GM18511 (cell line): ENCODE measurements around the gene EYA3.
A peak's percentile ranks its signal among the peaks of the same experiment; 100 is the strongest.

ENCODE experiments used
- ATAC-seq: cut with Tn5 transposase; IDR thresholded peaks from one replicate; pipeline ENCODE4 v1.9.1; 2021; ENCODE audit warnings: mild to moderate bottlenecking, moderate library complexity; ENCODE audit not compliant: unreplicated experiment

Gene EYA3, protein sequence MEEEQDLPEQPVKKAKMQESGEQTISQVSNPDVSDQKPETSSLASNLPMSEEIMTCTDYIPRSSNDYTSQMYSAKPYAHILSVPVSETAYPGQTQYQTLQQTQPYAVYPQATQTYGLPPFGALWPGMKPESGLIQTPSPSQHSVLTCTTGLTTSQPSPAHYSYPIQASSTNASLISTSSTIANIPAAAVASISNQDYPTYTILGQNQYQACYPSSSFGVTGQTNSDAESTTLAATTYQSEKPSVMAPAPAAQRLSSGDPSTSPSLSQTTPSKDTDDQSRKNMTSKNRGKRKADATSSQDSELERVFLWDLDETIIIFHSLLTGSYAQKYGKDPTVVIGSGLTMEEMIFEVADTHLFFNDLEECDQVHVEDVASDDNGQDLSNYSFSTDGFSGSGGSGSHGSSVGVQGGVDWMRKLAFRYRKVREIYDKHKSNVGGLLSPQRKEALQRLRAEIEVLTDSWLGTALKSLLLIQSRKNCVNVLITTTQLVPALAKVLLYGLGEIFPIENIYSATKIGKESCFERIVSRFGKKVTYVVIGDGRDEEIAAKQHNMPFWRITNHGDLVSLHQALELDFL

DNA sequence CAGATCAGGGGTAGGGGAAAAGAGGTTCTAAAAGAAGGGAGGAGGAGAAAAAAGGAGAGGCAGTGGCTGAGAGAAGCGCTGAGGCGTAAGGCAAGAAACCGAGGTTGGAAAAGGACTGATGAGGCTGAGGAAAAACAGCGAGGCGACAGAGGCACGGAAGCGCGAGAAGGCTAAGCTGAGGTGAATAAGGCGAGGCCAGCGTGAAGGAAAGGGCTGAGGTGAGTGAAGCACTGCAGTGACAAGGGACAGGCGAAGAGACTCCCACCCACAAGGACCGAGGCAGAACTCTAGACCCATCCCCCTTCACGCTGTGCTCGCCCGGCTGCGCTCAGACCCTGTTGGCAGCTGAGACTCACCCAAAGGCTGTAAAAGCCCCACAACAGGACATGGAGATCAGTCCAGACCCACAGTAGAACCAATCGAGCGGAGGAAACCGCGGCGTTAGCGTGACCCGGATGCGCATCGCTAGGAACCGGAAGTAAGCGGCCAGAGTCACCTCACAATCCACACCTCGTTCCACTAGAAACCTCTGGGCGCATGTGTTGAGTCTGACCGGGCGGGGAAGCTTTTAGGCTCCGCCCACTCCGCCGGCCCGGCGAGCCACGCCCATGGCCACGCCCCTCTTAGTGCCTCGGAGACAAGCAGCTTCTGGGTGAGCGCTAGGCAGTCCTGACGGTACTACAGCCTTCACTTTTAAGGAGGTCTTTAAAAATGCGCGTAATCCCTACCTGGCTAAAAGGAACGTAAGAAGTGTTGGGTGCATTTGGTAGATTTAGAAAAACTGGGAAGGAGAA, at the start of gene EYA3:
EYA3 (minus strand) TSS at position 443 of the 794 bp plus-strand sequence. CDS start 30,584 bp downstream, outside the sequence.
- peak; percentile 89 for ATAC-seq

DNA sequence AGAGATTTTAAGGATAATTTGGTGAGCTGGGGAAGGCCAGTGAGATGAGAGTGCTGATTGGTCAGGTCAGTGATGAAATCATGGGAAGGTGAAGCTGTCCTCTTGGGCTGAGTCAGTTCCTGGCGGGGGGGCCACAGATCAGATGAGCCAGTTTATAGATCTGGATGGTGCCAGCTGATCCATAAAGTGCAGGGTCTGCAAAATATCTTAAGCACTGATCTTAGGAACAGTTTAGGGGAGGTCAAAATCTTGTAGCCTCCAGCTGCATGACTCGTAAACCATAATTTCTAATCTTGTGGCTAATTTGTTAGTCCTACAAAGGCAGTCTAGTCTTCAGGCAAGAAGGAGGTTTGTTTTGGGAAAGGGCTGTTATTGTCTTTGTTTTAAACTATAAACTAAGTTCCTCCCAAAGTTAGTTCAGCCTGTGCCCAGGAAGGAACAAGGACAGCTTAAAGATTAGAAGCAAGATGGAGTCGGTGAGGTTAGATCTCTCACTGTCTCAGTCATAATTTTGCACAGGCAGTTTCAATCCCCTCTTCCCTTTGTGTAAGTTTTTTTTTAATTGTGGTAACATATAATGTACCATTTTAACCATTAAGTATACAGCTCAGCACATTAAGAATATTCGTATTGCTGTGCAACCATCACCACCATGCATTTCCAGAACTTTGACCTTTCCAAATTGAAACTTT, 48.7 kb upstream of the EYA3 start:
- ATAC-seq, result no peak

DNA sequence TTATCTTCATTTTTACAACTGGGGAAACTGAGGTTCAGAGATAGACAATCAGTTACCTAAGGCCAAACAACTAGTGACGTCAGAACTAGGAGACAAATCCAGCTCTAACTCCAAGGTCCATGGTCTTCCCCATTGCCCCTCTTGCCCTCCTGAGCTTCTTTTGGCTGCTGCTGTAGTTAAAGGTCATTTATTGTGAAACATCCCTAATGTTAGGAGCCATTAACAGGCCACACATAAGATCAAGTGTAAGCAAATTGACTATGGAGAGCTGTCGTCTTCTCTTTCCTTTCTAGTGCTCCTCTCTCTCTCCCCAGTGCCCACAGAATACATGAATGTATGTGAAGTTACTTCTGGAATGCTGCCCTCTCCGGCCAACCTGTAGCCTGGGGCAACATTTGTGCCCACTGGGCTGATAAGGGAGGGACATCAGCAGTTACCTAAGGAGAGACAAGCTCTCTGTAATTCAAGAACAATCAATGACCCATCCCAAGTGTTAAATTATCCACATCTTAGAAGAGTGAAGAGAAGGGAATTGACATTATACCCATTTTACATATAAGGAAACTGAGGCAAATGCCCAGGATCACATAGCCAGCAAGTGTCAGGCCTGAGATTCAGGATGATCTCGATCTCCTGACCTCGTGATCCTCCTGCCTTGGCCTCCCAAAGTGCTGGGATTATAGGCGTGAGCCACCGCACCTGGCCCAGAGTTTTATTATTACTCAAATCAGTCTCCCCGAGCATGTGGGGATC, 47.9 kb upstream of the EYA3 start:
- no peak for ATAC-seq

DNA sequence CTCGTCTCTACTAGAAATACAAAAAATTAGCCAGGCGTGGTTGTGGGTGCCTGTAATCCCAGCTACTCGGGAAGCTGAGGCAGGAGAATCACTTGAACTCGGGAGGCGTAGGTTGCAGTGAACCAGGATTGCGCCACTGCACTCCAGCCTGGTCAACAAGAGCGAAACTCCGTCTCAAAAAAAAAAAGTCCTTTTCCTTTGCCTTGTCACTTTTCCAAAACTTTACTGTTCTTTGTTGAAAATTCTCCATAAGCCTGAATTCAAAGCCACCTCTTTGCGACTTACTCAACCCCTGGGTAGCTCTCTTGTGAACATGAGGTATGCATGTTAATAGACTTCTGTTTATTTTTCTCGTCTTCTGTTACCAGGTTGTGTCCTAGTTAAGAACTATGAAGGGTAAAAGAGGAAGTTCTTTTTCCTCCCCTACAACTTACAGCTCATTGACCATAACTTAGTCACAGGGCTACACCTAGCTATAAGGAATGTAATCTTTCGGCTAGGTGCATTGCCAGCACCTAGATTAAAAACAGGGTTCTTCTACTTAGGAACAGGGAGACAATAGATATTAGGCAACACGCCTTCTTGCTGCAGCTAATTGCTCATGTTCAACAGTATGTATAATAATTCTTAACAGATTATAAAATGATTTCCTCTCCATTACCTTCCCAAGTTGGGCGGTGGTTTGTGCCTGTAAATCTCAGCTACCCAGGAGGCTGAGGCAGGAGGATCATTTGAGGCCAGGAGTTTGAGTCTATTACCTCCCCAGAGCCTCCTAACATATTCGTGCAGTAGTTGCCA, 47.2 kb upstream of the EYA3 start:
- ATAC-seq, result no peak

DNA sequence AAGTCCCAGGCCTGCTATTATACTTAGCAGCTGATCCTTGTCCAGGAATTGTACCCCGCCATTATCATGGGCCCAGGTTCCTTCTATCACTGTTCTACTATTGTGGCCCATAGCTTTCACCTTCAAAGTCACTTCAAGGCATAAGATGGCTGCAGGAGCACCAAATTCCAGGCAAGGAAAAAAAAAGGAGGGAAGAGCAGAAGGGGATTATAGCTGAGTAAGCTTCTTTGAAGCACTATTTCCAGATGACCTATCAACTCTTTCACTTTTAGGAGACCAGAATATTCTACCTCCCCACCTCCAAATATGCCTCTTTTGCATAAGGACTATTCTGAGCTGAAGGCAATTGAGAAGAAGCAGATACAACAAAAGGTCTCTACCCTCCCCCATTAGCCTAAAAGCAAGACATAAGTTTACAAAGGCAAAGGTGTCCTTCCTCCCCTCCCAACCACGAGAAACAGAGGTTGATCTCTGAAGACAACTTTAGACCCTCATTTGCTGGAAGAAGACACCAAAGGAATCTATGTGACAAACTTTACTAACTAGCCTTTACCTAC, 46.3 kb upstream of the EYA3 start:
- ATAC-seq, result no peak

DNA sequence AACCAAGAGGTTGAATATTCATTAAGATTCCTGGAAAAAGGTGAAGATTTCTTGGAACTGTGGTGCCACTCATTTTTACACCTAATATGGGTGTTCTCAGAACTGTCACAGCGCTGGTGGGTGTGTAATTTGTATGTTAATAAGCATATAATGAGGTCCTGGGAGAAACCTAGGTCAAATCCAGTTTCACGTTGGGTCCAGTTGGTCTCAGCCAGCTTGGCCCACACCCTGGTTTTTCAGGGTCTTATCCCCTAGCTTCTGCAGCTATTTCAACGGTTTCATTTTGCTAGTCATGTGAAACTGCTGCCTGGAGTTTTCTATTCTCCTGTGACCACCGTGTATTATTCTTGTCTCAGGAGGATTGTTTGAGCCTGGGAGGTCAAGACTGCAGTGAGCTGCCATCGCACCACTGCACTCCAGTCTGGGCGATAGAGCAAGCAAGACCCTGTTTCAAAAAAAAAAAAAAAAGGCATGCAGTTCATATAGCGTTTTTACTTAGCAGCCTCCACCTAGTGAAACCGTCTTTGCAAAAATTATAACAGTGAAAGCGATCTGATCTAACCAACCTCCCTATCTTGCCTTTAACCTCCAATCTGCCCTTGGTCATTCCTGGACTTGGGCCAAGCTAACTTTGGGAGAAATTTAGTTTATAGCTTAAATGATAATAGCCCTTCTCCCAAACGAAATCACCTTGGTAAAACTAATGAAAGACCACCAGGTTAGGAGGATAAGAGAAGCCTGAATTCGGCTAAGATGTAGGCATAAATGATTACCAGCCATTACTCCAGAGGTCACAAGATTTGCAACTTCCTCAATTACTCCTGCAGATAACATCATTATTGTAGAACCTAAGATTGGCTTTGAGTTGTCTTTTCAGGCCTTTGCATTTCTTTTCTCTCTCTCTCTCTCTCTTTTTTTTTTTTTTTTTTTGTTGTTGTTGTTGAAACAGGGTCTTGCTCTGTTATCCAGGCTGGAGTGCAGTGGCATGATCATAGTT, 44.1 kb upstream of the EYA3 start:
- ATAC-seq, result no peak

DNA sequence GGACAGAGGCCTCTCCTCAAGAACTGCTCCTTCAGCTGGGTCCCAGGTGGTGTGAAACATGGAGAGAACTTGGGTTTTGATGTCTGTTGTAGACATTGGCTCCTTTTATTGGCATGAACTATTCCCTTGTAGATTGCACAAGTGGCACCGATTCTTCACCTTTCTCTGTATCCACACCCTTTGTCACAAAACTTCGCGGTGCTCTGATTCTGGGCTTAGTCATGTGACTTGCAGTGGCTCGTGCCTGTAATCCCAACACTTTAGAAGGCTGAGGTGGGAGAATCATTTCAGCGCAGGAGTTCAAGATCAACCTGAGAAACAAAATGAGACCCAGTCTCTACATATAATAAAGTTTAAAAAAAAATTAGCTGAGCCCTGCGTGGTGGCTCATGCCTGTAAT, 42.5 kb upstream of the EYA3 start:
- no peak for ATAC-seq

DNA sequence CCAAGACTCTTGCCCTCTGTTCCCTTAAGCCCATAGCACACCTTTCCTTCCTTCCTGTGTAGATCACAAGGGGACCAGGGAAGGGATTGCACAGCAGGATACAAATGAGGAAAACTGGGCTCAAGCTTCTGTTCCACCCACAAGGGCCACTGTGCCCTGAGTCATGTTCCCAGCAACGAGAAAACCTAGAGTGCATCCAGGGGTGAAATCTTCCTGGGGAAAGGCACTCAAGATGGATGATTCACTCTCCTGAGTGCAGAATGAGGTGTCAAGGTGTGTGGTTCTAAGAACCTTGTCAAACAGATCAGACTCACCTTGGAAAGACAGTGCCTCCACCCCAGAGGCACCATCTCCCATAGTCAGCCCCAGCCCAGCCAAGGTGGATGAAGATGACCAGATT, 40.7 kb upstream of the EYA3 start:
- ATAC-seq, result no peak

DNA sequence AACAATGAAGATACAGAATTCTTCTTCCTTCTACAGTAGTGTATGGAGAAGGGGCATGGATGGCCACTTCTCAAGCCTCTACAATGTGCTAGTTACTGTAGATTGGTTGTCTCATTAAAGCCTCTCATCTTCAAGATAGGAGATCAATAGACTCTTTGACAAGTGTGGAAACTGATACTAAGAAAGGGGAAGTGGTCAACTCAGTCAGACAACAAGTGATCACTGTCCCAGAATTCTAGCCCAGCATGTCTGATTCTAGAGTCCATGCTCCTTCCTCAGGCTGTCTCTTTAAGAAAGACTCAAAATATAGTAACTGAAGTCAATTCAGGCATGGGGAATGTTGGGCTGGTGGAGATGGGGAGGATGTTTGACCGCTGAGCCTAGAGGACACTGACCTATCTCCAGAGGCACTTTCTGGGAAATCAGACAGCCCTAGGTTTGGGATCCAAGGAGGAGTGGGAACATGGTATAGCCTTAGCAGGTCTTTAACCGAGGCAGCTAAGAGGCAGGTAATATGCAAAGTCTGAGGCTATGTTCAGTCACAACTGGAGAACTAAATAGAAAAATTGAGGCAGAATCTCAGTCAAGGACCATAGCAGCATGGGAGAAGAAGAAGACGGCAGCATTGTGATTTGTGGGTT, 39.3 kb upstream of the EYA3 start:
- peak; percentile 86 for ATAC-seq

DNA sequence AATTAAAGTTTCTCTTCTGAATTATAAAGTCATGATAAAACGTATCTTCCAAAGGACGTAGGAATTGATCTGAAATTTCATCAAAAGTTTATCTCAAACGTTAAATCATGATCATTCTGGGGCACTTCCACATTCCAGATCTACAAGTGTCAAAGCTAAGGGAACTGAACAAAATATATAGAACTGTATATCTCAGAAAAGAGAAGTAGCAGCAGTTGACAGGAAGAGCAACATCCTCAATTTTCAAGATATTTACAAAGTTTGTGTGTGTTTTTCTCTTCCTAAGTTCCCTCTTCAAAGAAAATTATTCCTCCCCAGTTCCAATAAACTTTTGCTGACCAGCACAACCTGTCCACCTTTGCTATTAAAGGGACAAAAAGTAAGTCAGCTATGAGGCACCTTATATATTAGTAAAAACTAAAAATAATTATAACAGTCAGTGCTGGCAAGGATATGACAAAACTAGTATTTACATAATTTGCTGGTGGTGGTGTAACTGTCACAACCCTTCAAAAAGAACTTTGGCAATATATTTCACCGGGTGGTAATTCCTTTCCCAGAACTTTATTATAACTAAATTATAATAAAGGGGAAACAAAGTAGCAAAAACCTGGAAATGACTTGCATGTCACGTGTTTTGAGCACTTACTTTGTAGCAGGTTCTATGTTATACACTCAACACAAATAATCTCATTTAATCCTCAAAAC, 38.5 kb upstream of the EYA3 start:
- no peak for ATAC-seq

DNA sequence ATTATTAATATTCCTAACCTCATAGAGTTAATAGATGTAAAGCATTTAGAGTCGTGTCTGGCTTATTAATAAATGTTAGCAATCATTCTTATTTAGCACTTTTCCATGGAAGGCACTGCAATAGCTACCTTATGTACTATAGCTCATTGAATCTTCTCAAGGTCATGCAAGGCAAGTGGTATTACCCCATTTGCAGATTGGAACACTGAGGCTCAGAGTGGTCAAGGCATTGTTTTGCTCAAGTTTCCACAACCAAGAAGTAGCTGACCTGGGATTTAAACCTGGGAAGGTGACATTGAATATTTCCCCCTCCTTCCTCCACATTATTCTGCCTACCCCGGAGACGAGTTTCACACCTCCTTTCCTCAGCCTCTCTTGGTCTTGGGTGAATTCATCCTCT, 37.8 kb upstream of the EYA3 start:
- no peak for ATAC-seq

DNA sequence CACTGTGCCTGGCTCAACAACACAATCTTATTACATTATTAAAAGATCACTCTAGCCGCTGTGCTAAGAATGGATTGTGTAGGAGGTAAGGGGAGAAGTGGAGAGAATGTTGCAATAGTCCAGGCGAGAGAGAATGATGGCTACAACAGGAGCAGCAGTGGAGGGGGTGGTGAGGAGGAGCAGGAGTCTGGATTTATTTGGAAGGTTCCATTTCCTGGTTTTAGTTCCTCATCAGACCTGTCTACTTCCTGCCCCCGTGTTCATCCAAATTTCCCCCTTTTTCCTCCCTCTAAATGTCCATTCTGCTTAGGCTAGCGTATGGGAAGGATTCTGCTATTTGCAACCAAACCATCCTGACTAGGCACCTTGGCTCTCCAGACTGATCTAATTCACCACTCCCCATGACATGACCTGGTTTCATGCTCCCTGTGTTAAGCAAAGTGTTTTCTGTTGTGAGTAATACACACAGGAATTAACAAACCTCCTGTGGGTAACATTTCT, 35.1 kb upstream of the EYA3 start:
- ATAC-seq, result no peak

DNA sequence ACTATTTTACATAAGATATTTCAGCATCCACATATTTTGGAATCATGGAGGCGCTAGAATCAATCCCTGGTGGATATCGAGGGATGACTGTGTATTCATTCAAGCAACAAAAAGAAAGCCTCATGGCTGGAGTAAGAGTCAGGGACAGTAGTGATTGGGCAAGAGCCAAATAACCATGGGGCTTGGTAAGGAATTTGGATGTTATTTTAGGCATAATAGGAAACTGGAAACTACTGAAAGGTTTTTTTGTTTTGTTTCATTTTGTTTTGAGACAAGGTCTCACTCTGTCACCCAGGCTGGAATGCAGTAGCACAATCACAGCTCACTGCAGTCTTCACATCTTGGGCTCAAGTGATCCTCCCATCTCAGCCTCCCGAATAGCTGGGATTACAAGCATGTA, 33.8 kb upstream of the EYA3 start:
- no peak for ATAC-seq

DNA sequence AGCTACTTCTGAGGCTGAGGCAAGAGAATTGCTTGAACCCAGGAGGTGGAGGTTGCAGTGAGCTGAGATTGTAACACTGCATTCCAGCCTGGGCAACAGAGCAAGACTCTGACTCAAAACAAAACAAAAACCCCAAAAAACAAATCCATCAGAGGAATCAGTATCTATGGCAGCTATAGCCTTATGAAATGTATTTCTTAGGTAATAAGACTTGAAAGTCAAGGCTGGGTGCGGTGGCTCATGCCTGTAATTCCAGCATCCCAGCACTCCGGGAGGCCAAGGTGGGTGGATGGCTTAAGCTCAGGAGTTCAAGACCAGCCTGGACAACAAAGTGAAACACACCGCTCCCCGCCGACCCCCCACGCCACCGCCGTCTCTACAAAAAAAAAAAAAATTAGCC, 31.1 kb upstream of the EYA3 start:
- no peak for ATAC-seq

DNA sequence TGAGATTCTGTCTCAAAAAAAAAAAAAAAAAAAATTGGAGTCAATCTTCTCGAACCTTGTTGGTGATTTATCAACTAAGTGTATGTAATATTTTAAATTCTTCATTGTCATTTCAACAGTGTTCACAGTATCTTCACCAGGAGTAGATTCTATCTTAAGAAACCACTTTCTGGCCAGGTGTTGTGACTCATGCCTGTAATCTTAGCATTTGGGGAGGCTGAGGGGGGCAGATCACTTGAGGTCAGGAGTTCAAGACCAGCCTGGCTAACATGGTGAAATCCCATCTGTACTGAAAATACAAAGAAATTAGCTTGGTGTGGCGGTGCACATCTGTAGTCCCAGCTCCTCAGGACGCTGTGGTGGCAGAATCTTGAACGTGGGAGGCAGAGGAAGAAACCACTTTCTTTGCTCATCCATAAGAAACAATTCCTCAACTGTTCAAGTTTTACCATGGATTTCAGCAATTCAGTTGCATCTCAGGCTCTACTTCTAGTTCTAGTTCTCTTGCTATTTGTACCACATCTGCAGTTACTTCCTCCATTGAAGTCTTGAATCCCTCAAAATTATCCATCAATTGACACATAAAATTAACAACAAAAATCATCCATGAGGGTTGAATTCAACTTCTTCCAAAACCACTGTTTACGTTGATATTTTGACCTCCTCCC, 30.4 kb upstream of the EYA3 start:
- no peak for ATAC-seq

DNA sequence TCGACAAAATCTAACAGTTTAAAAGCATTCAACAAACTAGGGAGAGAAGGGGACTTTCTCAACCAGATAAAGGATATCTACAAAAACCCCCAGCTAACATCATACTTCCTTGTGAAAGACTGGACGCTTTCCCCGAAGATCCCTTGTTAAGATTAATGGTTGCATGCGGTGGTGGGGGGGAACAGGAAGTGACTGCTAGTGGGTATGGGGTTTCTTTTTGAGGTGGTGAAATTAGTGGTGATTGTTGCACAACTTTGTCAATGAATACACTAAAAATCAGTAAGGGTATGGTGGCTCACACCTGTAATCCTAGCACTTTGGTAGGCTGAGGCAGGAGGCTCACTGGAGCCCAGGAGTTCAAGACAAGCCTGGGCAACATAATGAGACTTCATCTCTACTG, 26.9 kb upstream of the EYA3 start:
- no peak for ATAC-seq
